Peyer's patch (tissue), 4 donors: ENCODE measurements around the gene PKP4.

ENCODE experiments used
- POLR2A ChIP-seq, 2 donors: fragments of 450-650 bp; IDR thresholded peaks; one replicate each; pipeline ENCODE4 v1.5.1; 2017; ENCODE audit warnings: antibody characterized with exemption in 2 of 2, mild to moderate bottlenecking in 2 of 2, moderate library complexity in 2 of 2
- TF ChIP-seq, protein P1 (sequence below), 6 experiments: fragments of 450-650 bp in 4 of 6; fragments of 200-600 bp in 2 of 6; sonication (generic) in 1 of 6; IDR thresholded peaks; one replicate each; pipeline ENCODE4 v1.5.1; 2017 to 2019; ENCODE audit warnings: antibody characterized with exemption in 6 of 6, mild to moderate bottlenecking in 3 of 6, moderate library complexity in 1 of 6

DNA sequence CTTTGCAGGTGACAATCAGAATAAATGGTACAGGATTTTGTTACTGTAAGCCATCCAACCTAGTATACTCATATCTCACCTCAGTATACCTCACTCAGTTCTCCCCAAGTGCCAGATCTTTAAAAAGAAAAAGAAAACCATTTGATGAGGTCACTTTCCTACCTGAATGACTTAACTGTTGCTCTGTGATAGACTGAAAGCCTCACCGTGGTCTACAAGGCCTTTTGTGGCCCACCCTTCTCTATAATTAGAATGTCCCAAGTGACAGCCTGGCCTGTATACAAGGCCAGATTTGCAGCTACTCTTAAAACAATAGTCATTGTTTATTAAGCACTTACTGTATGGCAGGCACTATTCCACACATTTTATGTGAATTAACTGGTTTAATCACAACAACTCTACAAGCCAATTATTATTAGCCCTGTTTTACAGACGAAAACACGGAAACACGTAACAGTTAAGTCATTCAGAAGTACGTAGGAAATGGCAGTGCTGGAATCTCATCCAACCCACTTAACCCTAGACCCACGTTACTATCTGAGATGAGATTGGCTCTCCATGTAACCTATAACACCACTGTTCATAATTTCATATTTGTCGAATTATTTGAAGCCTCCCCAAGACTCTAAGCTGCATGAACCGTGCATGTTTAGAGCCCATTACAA is 28.3 kb downstream of the PKP4 start:
- TF ChIP-seq, protein P1, sequence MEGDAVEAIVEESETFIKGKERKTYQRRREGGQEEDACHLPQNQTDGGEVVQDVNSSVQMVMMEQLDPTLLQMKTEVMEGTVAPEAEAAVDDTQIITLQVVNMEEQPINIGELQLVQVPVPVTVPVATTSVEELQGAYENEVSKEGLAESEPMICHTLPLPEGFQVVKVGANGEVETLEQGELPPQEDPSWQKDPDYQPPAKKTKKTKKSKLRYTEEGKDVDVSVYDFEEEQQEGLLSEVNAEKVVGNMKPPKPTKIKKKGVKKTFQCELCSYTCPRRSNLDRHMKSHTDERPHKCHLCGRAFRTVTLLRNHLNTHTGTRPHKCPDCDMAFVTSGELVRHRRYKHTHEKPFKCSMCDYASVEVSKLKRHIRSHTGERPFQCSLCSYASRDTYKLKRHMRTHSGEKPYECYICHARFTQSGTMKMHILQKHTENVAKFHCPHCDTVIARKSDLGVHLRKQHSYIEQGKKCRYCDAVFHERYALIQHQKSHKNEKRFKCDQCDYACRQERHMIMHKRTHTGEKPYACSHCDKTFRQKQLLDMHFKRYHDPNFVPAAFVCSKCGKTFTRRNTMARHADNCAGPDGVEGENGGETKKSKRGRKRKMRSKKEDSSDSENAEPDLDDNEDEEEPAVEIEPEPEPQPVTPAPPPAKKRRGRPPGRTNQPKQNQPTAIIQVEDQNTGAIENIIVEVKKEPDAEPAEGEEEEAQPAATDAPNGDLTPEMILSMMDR (IDR thresholded peaks at IDR 0.05) = no peak
- no peak for TF ChIP-seq POLR2A (IDR thresholded peaks at IDR 0.05)
